GM10266 (cell line): ENCODE data around the gene ME2.
"Not testable (repeated sequence)": the region's sequence is repeated elsewhere in the genome, so short reads cannot be mapped to it uniquely, and the experiment has no call there.

Source experiments
- DNase-seq: peaks from one replicate; pipeline ENCODE4 v3.0.0; 2012; ENCODE audit errors: extremely low spot score
- CTCF ChIP-seq: IDR thresholded peaks from 2 replicates; pipeline ENCODE4 v1.5.1; 2012; ENCODE audit warnings: mild to moderate bottlenecking, low read depth; ENCODE audit not compliant: control insufficient read depth, insufficient read depth; ENCODE audit errors: missing control alignments

The ME2 gene

DNA sequence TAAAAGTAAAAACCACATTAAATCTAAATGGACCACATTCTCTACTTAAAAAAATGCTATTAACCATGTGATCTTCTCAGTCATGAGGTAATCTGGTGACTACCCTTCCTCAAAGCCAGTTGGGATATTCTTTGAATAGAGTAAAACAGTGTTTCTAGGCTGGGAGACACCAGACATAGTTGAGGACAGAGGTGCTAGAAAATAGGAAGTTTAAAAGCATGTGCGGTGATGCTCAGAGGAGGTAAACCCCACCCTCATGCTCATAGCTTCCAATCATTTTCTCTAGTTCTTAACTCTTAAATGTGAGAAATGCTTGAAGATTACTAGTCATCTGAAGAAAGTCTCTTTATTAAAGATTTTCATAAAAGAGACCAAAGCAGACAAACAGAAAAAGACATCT, 58.3 kb downstream of the ME2 start:
- no peak for TF ChIP-seq CTCF

DNA sequence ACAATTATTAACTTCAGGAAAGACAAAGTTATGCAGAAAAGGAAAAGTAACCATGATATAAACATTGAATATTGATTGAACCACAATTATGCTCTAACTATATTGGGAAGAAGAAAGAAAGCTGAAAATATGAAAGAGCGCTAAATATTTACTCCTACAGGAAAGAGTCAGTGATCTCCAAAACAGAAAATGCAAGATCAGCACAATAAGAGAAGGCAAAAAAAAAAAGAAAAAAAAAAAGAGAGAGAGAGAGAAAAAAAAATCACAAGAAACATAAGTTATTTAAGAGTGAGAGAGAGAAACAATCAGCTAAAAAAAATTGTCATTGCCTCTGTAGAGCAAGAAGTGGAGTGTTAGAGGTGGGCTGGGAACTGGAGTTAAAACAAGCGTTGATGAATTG, 60.0 kb downstream of the ME2 start:
- DNase-seq, result no peak
- TF ChIP-seq CTCF, result no peak

More for the DNA sequence above, 58.3 kb downstream of the ME2 start:
- no peak for DNase-seq

DNA sequence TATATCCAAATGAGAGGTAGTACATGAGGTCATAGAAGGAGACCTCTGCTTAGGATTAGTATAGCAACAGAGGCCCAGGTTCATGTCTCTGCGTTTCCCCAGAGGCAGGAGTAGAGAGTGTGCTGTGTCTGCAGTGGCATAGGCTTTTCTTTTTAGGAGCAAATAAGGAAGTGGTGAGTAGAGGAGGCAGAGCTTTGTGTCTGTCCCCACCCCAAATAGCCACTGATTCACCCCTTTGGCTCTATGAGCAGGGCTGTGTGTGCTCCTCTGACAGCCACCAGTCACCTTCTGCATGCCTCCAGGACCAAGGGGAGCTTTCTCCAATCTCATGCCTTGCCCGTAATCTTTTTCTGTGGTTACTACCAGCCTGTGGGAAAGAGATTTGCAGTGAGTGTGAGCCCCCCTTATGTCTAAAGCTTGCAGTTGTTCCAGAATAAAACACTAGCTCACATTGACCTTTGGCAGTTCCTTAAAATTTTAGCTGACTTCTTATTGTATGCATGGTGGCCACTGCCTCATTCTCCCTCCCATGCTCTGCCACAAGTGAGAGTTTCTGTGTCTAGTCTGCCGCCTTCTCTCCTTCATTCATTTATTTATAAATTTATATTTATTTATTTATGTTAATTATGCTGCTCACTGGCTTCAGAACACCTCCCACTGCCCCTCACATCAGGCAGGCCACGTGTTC, 65.5 kb downstream of the ME2 start:
- no peak for TF ChIP-seq CTCF
- DNase-seq, result no peak

DNA sequence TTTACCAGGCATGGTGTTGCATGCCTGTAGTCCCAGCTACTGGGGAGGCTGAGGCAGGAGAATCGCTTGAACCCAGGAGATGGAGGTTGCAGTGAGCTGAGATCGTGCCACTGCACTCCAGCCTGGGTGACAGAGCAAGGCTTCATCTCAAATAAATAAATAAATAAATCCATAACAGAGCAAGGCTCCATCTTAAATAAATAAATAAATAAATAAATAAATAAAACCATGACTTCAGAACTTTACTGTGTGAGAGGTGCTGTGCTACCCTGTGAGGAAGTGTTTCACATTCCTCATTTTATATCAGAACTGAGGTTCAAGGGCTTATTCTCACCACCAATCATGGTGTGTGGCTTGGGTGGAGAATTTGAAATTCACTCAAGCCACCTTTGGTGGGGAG, 67.0 kb downstream of the ME2 start:
- DNase-seq, result not testable (repeated sequence)

GRCh38 chr18:50947899-50948298, 69.0 kb downstream of the ME2 start:
- TF ChIP-seq CTCF, result no peak
- DNase-seq, result no peak

GRCh38 chr18:50949185-50949584, 70.3 kb downstream of the ME2 start:
- no peak for DNase-seq
- TF ChIP-seq CTCF, result no peak

GRCh38 chr18:50950626-50951025, 71.7 kb downstream of the ME2 start:
- DNase-seq, result no peak
- no peak for TF ChIP-seq CTCF

GRCh38 chr18:50953822-50954221, 74.9 kb downstream of the ME2 start:
- TF ChIP-seq CTCF, result no peak
- no peak for DNase-seq
